SU-DHL-6 (cell line): ENCODE measurements around the gene MACF1.

Experiments
- H2AFZ ChIP-seq: fragments of 200-600 bp; sonication (generic); 2 replicates; pipeline ENCODE4 v1.6.1; 2014; ENCODE audit warnings: low read depth, mild to moderate bottlenecking, moderate library complexity, mixed read lengths, antibody characterized with exemption, low read length; ENCODE audit not compliant: severe bottlenecking
- H3F3A ChIP-seq: fragments of 200-600 bp; shearing (Covaris generic); 2 replicates; pipeline ENCODE4 v1.6.0; 2016; ENCODE audit warnings: antibody characterized with exemption, mild to moderate bottlenecking; ENCODE audit not compliant: insufficient read depth
- H3K27ac ChIP-seq: fragments of 200-600 bp; sonication (generic); 2 replicates; pipeline ENCODE4 v1.5.1; 2016; ENCODE audit warnings: low read depth, mild to moderate bottlenecking, low read length, moderate library complexity, mixed read lengths
- H3K27me3 ChIP-seq: fragments of 200-600 bp; sonication (generic), shearing (Covaris generic); 2 replicates; pipeline ENCODE4 v1.6.0; 2014; ENCODE audit warnings: mild to moderate bottlenecking, low read length
- H3K36me3 ChIP-seq: fragments of 200-600 bp; sonication (generic); 2 replicates; pipeline ENCODE4 v1.6.1; 2014; ENCODE audit warnings: mild to moderate bottlenecking, low read length, mixed read lengths
- H3K4me2 ChIP-seq: fragments of 300-600, 200-600 bp; shearing (Covaris generic), sonication (generic); 2 replicates; pipeline ENCODE4 v1.6.0; 2014; ENCODE audit warnings: low read length, low read depth, mild to moderate bottlenecking; ENCODE audit not compliant: poor library complexity, severe bottlenecking
- H3K4me3 ChIP-seq: fragments of 200-600 bp; sonication (generic); 2 replicates; pipeline ENCODE4 v1.5.1; 2014; ENCODE audit warnings: antibody characterized with exemption, low read length, mild to moderate bottlenecking, mixed read lengths; ENCODE audit not compliant: insufficient read depth, poor library complexity, severe bottlenecking
- H3K79me2 ChIP-seq: fragments of 200-600 bp; sonication (generic); 2 replicates; pipeline ENCODE4 v1.6.1; 2014; ENCODE audit warnings: mild to moderate bottlenecking, low read length, moderate library complexity; ENCODE audit not compliant: insufficient read depth
- H3K9ac ChIP-seq: fragments of 200-600 bp; sonication (generic); 2 replicates; pipeline ENCODE4 v1.7.0; 2014; ENCODE audit warnings: mild to moderate bottlenecking, low read length
- H3K9me2 ChIP-seq: fragments of 200-600 bp; sonication (generic); replicated peaks from 2 replicates; pipeline ENCODE4 v1.6.1; 2014; ENCODE audit warnings: low read length; ENCODE audit not compliant: insufficient read depth
- H3K9me3 ChIP-seq: fragments of 200-600 bp; sonication (generic); 2 replicates; pipeline ENCODE4 v1.6.1; 2014; ENCODE audit warnings: low read length, mixed read lengths; ENCODE audit not compliant: insufficient read depth
- H4K20me1 ChIP-seq: fragments of 200-600 bp; sonication (generic); 2 replicates; pipeline ENCODE4 v1.6.1; 2014; ENCODE audit warnings: low read depth, mild to moderate bottlenecking, antibody characterized with exemption, low read length, moderate library complexity, mixed read lengths
- CTCF ChIP-seq: fragments of 200-600 bp; sonication (generic); IDR thresholded peaks from one replicate; pipeline ENCODE4 v1.5.1; 2017; ENCODE audit warnings: antibody characterized with exemption, mild to moderate bottlenecking, low read length, moderate library complexity; ENCODE audit not compliant: insufficient read depth, poor library complexity, severe bottlenecking
- EZH2phosphoT487 ChIP-seq: fragments of 200-600 bp; sonication (generic), shearing (Covaris generic); conservative IDR thresholded peaks from 2 replicates; pipeline ENCODE4 v1.6.1; 2018; ENCODE audit warnings: mild to moderate bottlenecking, antibody characterized with exemption, low read length, moderate library complexity, mixed read lengths

Gene MACF1

DNA sequence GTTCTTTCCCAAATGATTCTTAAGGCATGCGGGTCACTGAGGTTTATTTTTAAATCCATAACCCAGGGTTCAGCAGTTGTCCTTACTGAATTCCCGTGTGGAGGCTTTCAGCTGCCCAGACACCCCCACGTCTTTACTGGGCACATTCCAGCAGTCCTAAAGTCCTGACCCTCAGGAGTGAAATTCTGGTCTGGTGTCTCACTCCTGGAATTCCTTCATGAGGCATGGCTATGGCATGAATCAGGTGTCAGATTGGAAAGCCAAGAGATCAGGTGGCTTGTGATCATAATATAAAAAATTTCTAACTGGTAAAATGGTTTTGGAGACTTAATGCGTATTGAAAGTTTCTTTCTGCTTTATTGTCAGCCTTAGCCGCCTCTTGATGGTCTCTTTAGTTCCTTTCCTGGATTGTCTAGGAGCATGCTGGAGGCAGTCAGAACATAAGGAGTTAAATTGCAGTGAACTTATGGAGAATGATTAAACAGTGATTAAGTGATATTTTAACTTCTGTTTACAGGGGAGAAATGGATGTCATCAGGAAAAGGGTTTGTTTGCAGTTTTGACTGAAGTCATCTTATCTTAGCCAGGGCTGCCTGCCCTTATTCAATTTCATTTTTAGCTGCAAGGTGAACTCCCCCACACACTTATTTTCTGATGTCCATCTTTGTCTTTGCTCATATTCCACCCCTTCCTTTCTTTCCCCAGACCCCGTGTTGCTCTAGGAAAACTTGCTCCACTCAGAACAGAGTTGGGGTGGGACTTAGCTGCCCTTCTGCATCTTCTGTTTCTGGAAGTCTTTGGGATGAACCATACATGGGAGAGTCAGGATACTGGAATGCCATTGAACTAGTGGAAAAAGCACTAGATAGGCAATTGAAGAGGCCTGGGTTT lies 25.7 kb upstream of the MACF1 start:
- no peaks in the 10 kb centered on the region for H3K27me3 ChIP-seq
- no peak overlapping the region for H3K27ac ChIP-seq
- H3K9me2 ChIP-seq: no peaks in the 10 kb centered on the region
- H2AFZ ChIP-seq: no peak overlapping the region
- H3K9me3 ChIP-seq: no peaks in the 10 kb centered on the region
- H3K4me3 ChIP-seq: no peak overlapping the region
- no peaks in the 10 kb centered on the region for H3F3A ChIP-seq
- no peaks in the 10 kb centered on the region for H3K36me3 ChIP-seq
- H3K9ac ChIP-seq: no peak overlapping the region
- TF ChIP-seq CTCF: no peak
- TF ChIP-seq EZH2phosphoT487: no peak
- H3K4me2 ChIP-seq: no peak overlapping the region
- H4K20me1 ChIP-seq: no peaks in the 10 kb centered on the region
- no peaks in the 10 kb centered on the region for H3K79me2 ChIP-seq

DNA sequence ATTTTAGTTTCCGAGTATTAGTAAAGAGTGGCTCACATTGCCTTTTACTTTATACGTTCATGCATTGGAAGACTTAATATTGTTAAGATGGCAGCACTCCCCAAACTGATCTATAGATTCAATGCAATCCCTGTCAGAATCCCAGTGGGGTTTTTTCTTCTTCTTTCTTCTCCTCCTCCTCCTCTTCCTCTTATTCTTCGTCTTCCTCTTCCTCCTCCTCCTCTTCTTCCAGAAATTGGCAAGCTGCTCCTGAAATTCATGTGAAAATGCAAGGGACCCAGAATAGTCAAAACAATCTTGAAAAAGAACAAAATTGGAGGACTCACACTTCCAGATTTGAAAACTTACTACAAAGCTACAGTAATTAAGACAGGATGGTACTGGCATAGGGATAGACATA lies 23.2 kb upstream of the MACF1 start:
- no peaks in the 10 kb centered on the region for H3K9me3 ChIP-seq
- H2AFZ ChIP-seq: no peak overlapping the region
- H3K27ac ChIP-seq: no peak overlapping the region
- H3K9ac ChIP-seq: no peak overlapping the region
- H3K27me3 ChIP-seq: no peaks in the 10 kb centered on the region
- no peak overlapping the region for H3K4me2 ChIP-seq
- no peaks in the 10 kb centered on the region for H3K36me3 ChIP-seq
- H3F3A ChIP-seq: no peaks in the 10 kb centered on the region
- H4K20me1 ChIP-seq: no peaks in the 10 kb centered on the region
- no peak overlapping the region for H3K4me3 ChIP-seq
- H3K9me2 ChIP-seq: no peaks in the 10 kb centered on the region
- TF ChIP-seq CTCF: no peak
- TF ChIP-seq EZH2phosphoT487: no peak
- H3K79me2 ChIP-seq: no peaks in the 10 kb centered on the region

DNA sequence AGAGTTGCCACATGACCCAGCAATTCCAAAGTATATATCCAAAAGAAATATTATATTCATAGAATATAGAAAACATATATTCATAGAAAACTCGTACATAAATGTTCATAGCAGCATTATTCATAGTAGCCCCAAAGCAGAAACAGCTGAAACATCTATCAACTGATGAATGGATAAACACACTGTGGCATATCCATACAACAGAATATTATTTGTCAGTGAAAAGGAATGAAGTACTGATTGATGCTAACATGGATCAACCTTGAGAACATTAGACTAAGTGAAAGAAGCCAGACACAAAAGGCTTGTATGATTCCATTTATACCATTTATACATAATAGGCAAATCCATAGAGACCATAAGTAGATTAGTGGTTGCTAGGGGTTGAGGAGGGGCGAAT lies 21.7 kb upstream of the MACF1 start:
- TF ChIP-seq CTCF: no peak
- no peak for TF ChIP-seq EZH2phosphoT487
- H3K9me3 ChIP-seq: no peaks in the 10 kb centered on the region
- no peak overlapping the region for H3K9ac ChIP-seq
- H3K9me2 ChIP-seq: no peaks in the 10 kb centered on the region
- no peaks in the 10 kb centered on the region for H4K20me1 ChIP-seq
- H3K36me3 ChIP-seq: no peaks in the 10 kb centered on the region
- H3K4me2 ChIP-seq: no peak overlapping the region
- no peaks in the 10 kb centered on the region for H3K27me3 ChIP-seq
- no peaks in the 10 kb centered on the region for H3F3A ChIP-seq
- H3K79me2 ChIP-seq: no peaks in the 10 kb centered on the region
- no peak overlapping the region for H3K27ac ChIP-seq
- no peak overlapping the region for H2AFZ ChIP-seq
- H3K4me3 ChIP-seq: no peak overlapping the region
